Panc1 (cell line): ENCODE measurements around the gene AKAP9. TPM values are rescaled to one million over a fixed set of nuclear protein-coding genes. Genes with fewer than 3 reads are reported as not detected.
"Not testable (repeated sequence)": the region's sequence is repeated elsewhere in the genome, so short reads cannot be mapped to it uniquely, and the experiment has no call there.

Experiments used
- ATAC-seq: fragments of 200-7000 bp; cut with Tn5 transposase; 2 replicates; pipeline ENCODE4 v1.9.1; 2020; ENCODE audit warnings: mild to moderate bottlenecking, moderate library complexity
- BruUV-seq: library from RNA; stranded (reverse); fragments of 400-500 nt; replicated peaks from 2 replicates; lab custom pipeline; 2021; lab: Mats Ljungman, UMichigan
- CTCF ChIA-PET: fragments of 300-600 bp; sonication (Branson Sonifier 250); formaldehyde crosslinking; loops from one replicate; lab custom pipeline; 2022; ENCODE audit warnings: antibody characterized with exemption; lab: Charles Lee
- POLR2A ChIA-PET: fragments of 300-600 bp; sonication (Branson Sonifier 250); formaldehyde crosslinking; loops from one replicate; lab custom pipeline; 2022; ENCODE audit warnings: antibody characterized with exemption; lab: Charles Lee
- DNase-seq: peaks from one replicate; pipeline ENCODE4 v3.0.0-alpha.2; 2010; ENCODE audit warnings: low read depth, low spot score
- H3K27ac ChIP-seq: 2 replicates; pipeline ENCODE4 v1.5.1; 2011; ENCODE audit warnings: mild to moderate bottlenecking, low read length, inconsistent platforms
- H3K27me3 ChIP-seq: fragments of 200-500 bp; sonication (Bioruptor generic); 2 replicates; pipeline ENCODE4 v1.6.0; 2014; ENCODE audit warnings: low read length, inconsistent platforms; ENCODE audit not compliant: control insufficient read depth, insufficient read depth
- H3K36me3 ChIP-seq: fragments of 200-500 bp; sonication (Bioruptor generic); 2 replicates; pipeline ENCODE4 v1.5.1; 2014; ENCODE audit warnings: inconsistent platforms, mild to moderate bottlenecking, low read length, moderate library complexity; ENCODE audit not compliant: control insufficient read depth, insufficient read depth
- H3K4me1 ChIP-seq: 2 replicates; pipeline ENCODE4 v1.5.1; 2011; ENCODE audit warnings: inconsistent platforms, mild to moderate bottlenecking, low read length, moderate library complexity; ENCODE audit not compliant: control insufficient read depth, insufficient read depth
- H3K4me3 ChIP-seq, 2 experiments: 2 replicates each; pipeline ENCODE4 v1.5.1; 2011 to 2012; ENCODE audit warnings: low read depth in 2 of 2, low read length in 2 of 2, mild to moderate bottlenecking in 2 of 2, inconsistent platforms in 1 of 2, moderate library complexity in 1 of 2
- H3K9me3 ChIP-seq: fragments of 200-500 bp; sonication (Bioruptor generic); 2 replicates; pipeline ENCODE4 v1.5.1; 2014; ENCODE audit warnings: low read depth, mild to moderate bottlenecking, inconsistent platforms, low read length, moderate library complexity; ENCODE audit not compliant: control insufficient read depth, insufficient read depth
- CTCF ChIP-seq: fragments of 450-650 bp; IDR thresholded peaks from 2 replicates; pipeline ENCODE4 v1.5.1; 2017; ENCODE audit warnings: mild to moderate bottlenecking
- POLR2AphosphoS5 ChIP-seq: IDR thresholded peaks from 2 replicates; pipeline ENCODE4 v1.6.1; 2012; ENCODE audit warnings: mild to moderate bottlenecking, low read depth, low read length, moderate library complexity
- REST ChIP-seq, 2 experiments: IDR thresholded peaks; 2 replicates each; pipeline ENCODE4 v1.6.1; 2011 to 2012; ENCODE audit warnings: low read depth in 2 of 2, control low read depth in 1 of 2, low read length in 1 of 2, mild to moderate bottlenecking in 1 of 2, moderate library complexity in 1 of 2; ENCODE audit not compliant: insufficient read depth in 1 of 2
- SIN3A ChIP-seq: IDR thresholded peaks from 2 replicates; pipeline ENCODE4 v1.6.1; 2012; ENCODE audit warnings: low read depth, mild to moderate bottlenecking, low read length, moderate library complexity, borderline replicate concordance; ENCODE audit not compliant: insufficient read depth
- TCF7L2 ChIP-seq: IDR thresholded peaks from 2 replicates; pipeline ENCODE4 v1.6.1; 2011; ENCODE audit warnings: mild to moderate bottlenecking, low read depth, low read length, inconsistent platforms
- in situ Hi-C: cut with HindIII; loops from 2 replicates; pipeline ENCODE4 v1.10.0; 2016; ENCODE audit warnings: low sequenced_read_pairs, low pct_unique_long_range_greater_than_20kb
- intact Hi-C: fragments of 100-400 bp; cut with micrococcal nuclease; formaldehyde crosslinking; loops from one replicate; pipeline ENCODE4 v1.10.0; 2022; ENCODE audit not compliant: unreplicated experiment
- total RNA-seq: library from RNA; stranded (reverse); gene quantifications from one replicate; pipeline ENCODE4 v1.2.1, GENCODE V29; 2021; ENCODE audit not compliant: unreplicated experiment

The AKAP9 gene
- total RNA-seq, 1 experiment from 2014 or later: 31.6 TPM

- no peaks in the 10 kb centered on the region for H3K9me3 ChIP-seq
- H3K27ac ChIP-seq: no peak overlapping the region
- no TSS peak for BruUV-seq
- ATAC-seq (no peak), DNase-seq (no peak)
- ChIA-PET POLR2A (no interaction called here), CTCF (no interaction called here)
- H3K27me3 ChIP-seq: no peaks in the 10 kb centered on the region
- TF ChIP-seq POLR2AphosphoS5: no peak
- no peak for TF ChIP-seq CTCF
- TF ChIP-seq REST (IDR thresholded peaks at IDR 0.05; ENCODE audit: insufficient read depth in 1 of 2, low read depth in 2 of 2, low read length in 1 of 2): no peak
- no peak for TF ChIP-seq TCF7L2
- TF ChIP-seq SIN3A: no peak
- intact Hi-C loops (no loop called here), in situ Hi-C loops (no loop called here)
- H3K4me3 ChIP-seq: no peak overlapping the region
- no peaks in the 10 kb centered on the region for H3K4me1 ChIP-seq
- H3K36me3 ChIP-seq: peaks cover 5% of the 10 kb centered on the region; the same call in 1 of the 2 replicates
These were observed 154.7 kb downstream of the AKAP9 start for GRCh38 chr7:92095380-92095779.

- no peak for TF ChIP-seq POLR2AphosphoS5
- no peak for TF ChIP-seq REST (IDR thresholded peaks at IDR 0.05; ENCODE audit: insufficient read depth in 1 of 2, low read depth in 2 of 2, low read length in 1 of 2)
- no peak for TF ChIP-seq CTCF
- TF ChIP-seq TCF7L2: no peak
- TF ChIP-seq SIN3A: no peak
- ATAC-seq: no peak
- ChIA-PET CTCF (no interaction called here), POLR2A (no interaction called here)
- Histone ChIP-seq H3K36me3 (peaks cover 5% of the 10 kb centered on the region; the same call in 1 of the 2 replicates), H3K27ac (no peak overlapping the region), H3K4me1 (no peaks in the 10 kb centered on the region), H3K9me3 (no peaks in the 10 kb centered on the region), H3K4me3 (no peak overlapping the region), H3K27me3 (no peaks in the 10 kb centered on the region)
- intact Hi-C loops: no loop called here
- DNase-seq: no peak
- no TSS peak for BruUV-seq
- in situ Hi-C loops: no loop called here
These were observed 159.9 kb downstream of the AKAP9 start for GRCh38 chr7:92100534-92100933.

- H3K4me1 ChIP-seq, BruUV-seq, in situ Hi-C loops, H3K9me3 ChIP-seq, ATAC-seq, CTCF ChIA-PET, H3K27ac ChIP-seq, intact Hi-C loops, DNase-seq, H3K36me3 ChIP-seq, H3K27me3 ChIP-seq, H3K4me3 ChIP-seq, POLR2A ChIA-PET: not testable (repeated sequence)
These were observed 162.2 kb downstream of the AKAP9 start for GRCh38 chr7:92102862-92103261.
